Transverse colon (tissue), 4 donors: Measurements from ENCODE around the gene RIMS1. TPM values are rescaled to one million over a fixed set of nuclear protein-coding genes. Genes with fewer than 3 reads are reported as not detected.

Experiments
- DNase-seq: peaks from one replicate; pipeline ENCODE4 v3.0.0-alpha.2; 2019
- H3K27ac ChIP-seq, 4 donors: fragments of 200-600 bp; sonication (generic); 2 replicates each; pipeline ENCODE4 v1.5.1; 2016 to 2018; ENCODE audit warnings: inconsistent platforms in 4 of 4
- H3K27me3 ChIP-seq: fragments of 200-600 bp; sonication (generic); 2 replicates; pipeline ENCODE4 v1.5.1; 2017; ENCODE audit warnings: inconsistent platforms
- H3K36me3 ChIP-seq, 4 donors: fragments of 200-600 bp; sonication (generic); 2 replicates each; pipeline ENCODE4 v1.5.1; 2017 to 2019; ENCODE audit warnings: inconsistent platforms in 4 of 4
- H3K4me1 ChIP-seq, 4 donors: fragments of 200-600 bp; sonication (generic); 2 replicates each; pipeline ENCODE4 v1.5.1; 2017 to 2020; ENCODE audit warnings: inconsistent platforms in 4 of 4
- H3K4me3 ChIP-seq, 4 donors: fragments of 200-600 bp; sonication (generic); 1 replicate in 1 of 4; 2 replicates in 3 of 4; pipeline versions ENCODE4 v1.5.1 to v1.6.1; 2017 to 2019; ENCODE audit warnings: inconsistent platforms in 4 of 4
- H3K9me3 ChIP-seq, 2 donors: fragments of 200-600 bp; sonication (generic); 2 replicates each; pipeline ENCODE4 v1.5.1; 2017 to 2019; ENCODE audit warnings: inconsistent platforms in 2 of 2
- EP300 ChIP-seq: sonication (generic); formaldehyde crosslinking; IDR thresholded peaks from one replicate; pipeline ENCODE4 v1.6.1; 2017; ENCODE audit warnings: antibody characterized with exemption, low read depth
- POLR2A ChIP-seq: fragments of 450-650 bp; IDR thresholded peaks from one replicate; pipeline ENCODE4 v1.6.1; 2016; ENCODE audit warnings: antibody characterized with exemption, mild to moderate bottlenecking, moderate library complexity
- POLR2AphosphoS5 ChIP-seq, 3 donors: sonication (generic); formaldehyde crosslinking; IDR thresholded peaks; one replicate each; pipeline ENCODE4 v1.6.1; 2016; ENCODE audit warnings: antibody characterized with exemption in 3 of 3
- WGBS, 2 donors: methylation state at CpG; one replicate each; pipeline ENCODE4 v1.1.5; 2018; ENCODE audit warnings: low coverage in 1 of 2; 5-methylcytosine and 5-hydroxymethylcytosine counted together
- in situ Hi-C, 4 donors: fragments of 200-750 bp; cut with MboI; loops; one replicate each; pipeline versions ENCODE4 v1.15.0 to v1.15.1; 2017; ENCODE audit warnings: low sequenced_read_pairs in 3 of 4, low pct_ligation_motif_present in 1 of 4, low pct_unique_long_range_greater_than_20kb in 1 of 4
- intact Hi-C: fragments of 100-400 bp; cut with DNase I; formaldehyde crosslinking; loops from one replicate; pipeline ENCODE4 v1.15.1; 2023; ENCODE audit warnings: low total_unique reads
- total RNA-seq, 4 donors: library from RNA; depleted of rRNA; stranded (reverse); fragments of >200 nt; gene quantifications; one replicate each; pipeline ENCODE4 v1.1.0, GENCODE V29; 2016
- TF ChIP-seq, protein P1 (sequence below), 5 experiments: fragments of 200-600 bp in 3 of 5; fragments of 450-650 bp in 2 of 5; sonication (generic) in 3 of 5; IDR thresholded peaks; 1 replicate in 2 of 5; 2 replicates in 3 of 5; pipeline ENCODE4 v1.5.1; 2016 to 2017; ENCODE audit warnings: antibody characterized with exemption in 5 of 5, inconsistent platforms in 3 of 5, mild to moderate bottlenecking in 2 of 5, moderate library complexity in 1 of 5

Gene RIMS1
- total RNA-seq, 4 donors from 2014 or later, result 0.32 to 0.41 TPM; not detected in 2

DNA sequence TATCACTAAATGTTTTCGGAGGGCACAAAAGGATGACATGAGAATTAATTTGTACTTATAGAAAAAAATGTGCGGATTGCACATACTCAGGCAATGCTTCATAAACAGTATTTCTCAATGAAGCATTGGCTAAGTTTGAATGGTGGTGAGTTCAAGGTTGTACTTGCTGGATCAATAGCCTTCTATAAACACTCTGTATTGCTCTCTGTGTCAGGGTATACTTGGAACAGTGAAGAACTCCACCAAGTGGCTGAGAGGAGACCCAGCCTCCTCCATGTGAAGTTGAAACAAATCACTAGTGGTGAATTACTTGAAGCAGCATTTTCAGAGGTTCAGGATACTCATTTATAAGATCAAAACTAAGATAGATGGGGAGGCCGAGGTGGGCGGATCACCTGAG, 360.6 kb downstream of the RIMS1 start:
- no peak for DNase-seq
- 88 to 91% methylated on average over 2 to 4 of the region's 4 CpGs for WGBS, 2 donors
- TF ChIP-seq, protein P1, sequence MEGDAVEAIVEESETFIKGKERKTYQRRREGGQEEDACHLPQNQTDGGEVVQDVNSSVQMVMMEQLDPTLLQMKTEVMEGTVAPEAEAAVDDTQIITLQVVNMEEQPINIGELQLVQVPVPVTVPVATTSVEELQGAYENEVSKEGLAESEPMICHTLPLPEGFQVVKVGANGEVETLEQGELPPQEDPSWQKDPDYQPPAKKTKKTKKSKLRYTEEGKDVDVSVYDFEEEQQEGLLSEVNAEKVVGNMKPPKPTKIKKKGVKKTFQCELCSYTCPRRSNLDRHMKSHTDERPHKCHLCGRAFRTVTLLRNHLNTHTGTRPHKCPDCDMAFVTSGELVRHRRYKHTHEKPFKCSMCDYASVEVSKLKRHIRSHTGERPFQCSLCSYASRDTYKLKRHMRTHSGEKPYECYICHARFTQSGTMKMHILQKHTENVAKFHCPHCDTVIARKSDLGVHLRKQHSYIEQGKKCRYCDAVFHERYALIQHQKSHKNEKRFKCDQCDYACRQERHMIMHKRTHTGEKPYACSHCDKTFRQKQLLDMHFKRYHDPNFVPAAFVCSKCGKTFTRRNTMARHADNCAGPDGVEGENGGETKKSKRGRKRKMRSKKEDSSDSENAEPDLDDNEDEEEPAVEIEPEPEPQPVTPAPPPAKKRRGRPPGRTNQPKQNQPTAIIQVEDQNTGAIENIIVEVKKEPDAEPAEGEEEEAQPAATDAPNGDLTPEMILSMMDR (IDR thresholded peaks at IDR 0.05), result no peak
- TF ChIP-seq POLR2A, result no peak
- no peak for TF ChIP-seq POLR2AphosphoS5 (IDR thresholded peaks at IDR 0.05)
- no peak for TF ChIP-seq EP300
- no peaks in the 10 kb centered on the region for H3K36me3 ChIP-seq
- in situ Hi-C loops, result no loop called here
- intact Hi-C loops, result no loop called here
- no peaks in the 10 kb centered on the region for H3K9me3 ChIP-seq
- H3K4me1 ChIP-seq, result no peaks in the 10 kb centered on the region
- H3K27ac ChIP-seq, result no peak overlapping the region
- H3K4me3 ChIP-seq, result no peak overlapping the region
- no peaks in the 10 kb centered on the region for H3K27me3 ChIP-seq

DNA sequence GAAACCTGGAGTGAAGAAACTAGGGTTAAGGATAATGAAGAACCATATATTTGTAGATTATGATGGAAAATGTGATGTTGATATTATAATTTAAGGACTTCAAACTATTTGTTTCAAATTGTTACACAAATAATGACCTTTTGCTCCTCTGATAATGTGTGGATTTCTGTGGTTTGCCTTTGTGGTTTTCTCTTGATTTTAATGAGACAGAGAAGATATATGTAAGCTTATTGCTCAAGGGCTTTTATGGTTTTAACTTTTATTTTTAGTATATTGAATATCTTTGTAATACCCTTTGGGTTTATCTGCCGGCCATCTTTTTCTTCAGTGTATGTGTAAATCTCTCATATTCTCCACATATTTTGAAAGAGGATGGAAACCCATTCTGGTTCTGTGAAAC, 362.3 kb downstream of the RIMS1 start:
- H3K4me1 ChIP-seq, result no peaks in the 10 kb centered on the region
- DNase-seq, result no peak
- no peak overlapping the region for H3K27ac ChIP-seq
- in situ Hi-C loops, result no loop called here
- no peaks in the 10 kb centered on the region for H3K36me3 ChIP-seq
- 71 to 86% methylated on average over 1 of the region's 1 CpG for WGBS, 2 donors
- no peaks in the 10 kb centered on the region for H3K9me3 ChIP-seq
- TF ChIP-seq, protein P1 (IDR thresholded peaks at IDR 0.05), result no peak
- TF ChIP-seq EP300 (no peak), POLR2A (no peak), POLR2AphosphoS5 (IDR thresholded peaks at IDR 0.05) (no peak)
- H3K4me3 ChIP-seq, result no peak overlapping the region
- H3K27me3 ChIP-seq, result no peaks in the 10 kb centered on the region
- intact Hi-C loops, result no loop called here

DNA sequence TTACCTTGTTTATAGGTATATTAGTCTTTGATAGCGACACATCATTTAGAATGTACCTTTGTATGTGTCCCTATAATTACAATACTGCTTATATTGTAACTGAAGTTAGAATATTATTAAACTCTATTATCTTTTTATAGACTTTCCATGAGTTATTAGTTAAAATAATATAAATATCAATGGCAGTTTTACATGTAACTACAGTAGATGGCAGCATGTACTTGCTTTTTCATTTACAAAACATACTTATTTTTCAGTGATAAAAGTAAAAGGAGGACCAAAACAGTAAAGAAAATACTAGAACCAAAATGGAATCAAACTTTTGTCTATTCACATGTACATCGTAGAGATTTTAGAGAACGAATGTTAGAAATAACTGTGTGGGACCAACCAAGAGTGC, 364.3 kb downstream of the RIMS1 start:
- intact Hi-C loops, result no loop called here
- DNase-seq, result no peak
- Histone ChIP-seq H3K27ac (no peak overlapping the region), H3K9me3 (no peaks in the 10 kb centered on the region), H3K4me3 (no peak overlapping the region), H3K36me3 (no peaks in the 10 kb centered on the region), H3K27me3 (no peaks in the 10 kb centered on the region), H3K4me1 (no peaks in the 10 kb centered on the region)
- no peak for TF ChIP-seq POLR2A
- TF ChIP-seq POLR2AphosphoS5 (IDR thresholded peaks at IDR 0.05), result no peak
- TF ChIP-seq EP300, result no peak
- TF ChIP-seq, protein P1 (IDR thresholded peaks at IDR 0.05), result no peak
- in situ Hi-C loops, result no loop called here
- WGBS, 2 donors, result 91 to 92% methylated on average over 3 of the region's 3 CpGs

DNA sequence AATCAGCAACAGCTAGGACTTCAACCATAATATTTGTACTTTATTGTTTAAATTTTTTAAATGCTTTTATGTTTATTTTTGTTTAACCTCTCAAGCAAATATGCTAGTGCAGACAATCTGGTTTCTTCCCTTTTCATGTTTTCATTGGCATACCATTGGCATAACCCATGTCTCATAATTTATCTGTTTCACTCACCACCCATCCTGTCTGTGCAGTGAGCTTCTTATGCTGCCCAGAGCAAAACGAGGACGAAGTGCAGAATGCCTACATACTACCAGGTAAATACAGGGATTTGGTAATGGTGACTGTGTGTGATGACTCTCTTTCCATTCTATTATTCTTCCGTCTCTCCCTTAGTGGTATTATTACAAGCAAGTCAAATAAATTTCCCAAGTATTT, 374.1 kb downstream of the RIMS1 start:
- TF ChIP-seq, protein P1 (IDR thresholded peaks at IDR 0.05), result no peak
- TF ChIP-seq POLR2AphosphoS5 (IDR thresholded peaks at IDR 0.05), result no peak
- no peak for TF ChIP-seq EP300
- TF ChIP-seq POLR2A, result no peak
- in situ Hi-C loops, result no loop called here
- Histone ChIP-seq H3K9me3 (no peaks in the 10 kb centered on the region), H3K36me3 (no peaks in the 10 kb centered on the region), H3K27ac (no peak overlapping the region), H3K4me1 (no peaks in the 10 kb centered on the region), H3K4me3 (no peak overlapping the region), H3K27me3 (no peaks in the 10 kb centered on the region)
- 62 to 74% methylated on average over 3 of the region's 3 CpGs for WGBS, 2 donors
- intact Hi-C loops, result no loop called here
- no peak for DNase-seq
